Erythroblast (primary cell): ENCODE measurements around the gene MAPK1.

Experiments
- GATA1 ChIP-seq: IDR thresholded peaks from 2 replicates; pipeline ENCODE4 v1.6.1; 2011; ENCODE audit warnings: low read depth, mild to moderate bottlenecking, control low read depth, low read length, moderate library complexity
- POLR2A ChIP-seq: IDR thresholded peaks from 2 replicates; pipeline ENCODE4 v1.6.1; 2011; ENCODE audit warnings: mild to moderate bottlenecking, low read length

GRCh38 chr22:21738081-21738480 lies 129.4 kb downstream of the MAPK1 start:
- TF ChIP-seq POLR2A: no peak
- no peak for TF ChIP-seq GATA1
